Dermis microvascular lymphatic vessel endothelial cell (primary cell): ENCODE results near the gene AKAP5. TPM values are rescaled to one million over a fixed set of nuclear protein-coding genes. Genes with fewer than 3 reads are reported as not detected.

Experiments
- total RNA-seq: library from RNA; depleted of rRNA; stranded (reverse); fragments of >200 nt; gene quantifications from 2 replicates; pipeline ENCODE4 v1.2.1, GENCODE V29; 2014

AKAP5 gene
- total RNA-seq, 1 donor from 2014 or later = 0.13 TPM

Other genes starting within 250 kb of the AKAP5 start
- under 0.01 and 0.39 TPM in 2 replicates for gene ESR2, start 171.1 kb upstream of the AKAP5 start, total RNA-seq
- gene MTHFD1, start 77.1 kb upstream of the AKAP5 start, total RNA-seq = 36.0 and 48.3 TPM in 2 replicates
- 3.0 and 3.1 TPM in 2 replicates for gene ZBTB25, start 38.3 kb downstream of the AKAP5 start, total RNA-seq
- 33.4 and 40.8 TPM in 2 replicates for gene ZBTB1, start 39.3 kb downstream of the AKAP5 start, total RNA-seq
- gene HSPA2, start 75.2 kb downstream of the AKAP5 start, total RNA-seq = 3.3 and 6.3 TPM in 2 replicates
- gene PPP1R36, start 84.5 kb downstream of the AKAP5 start, total RNA-seq = 0.38 and 0.39 TPM in 2 replicates
- 5.4 and 11.0 TPM in 2 replicates for gene PLEKHG3, start 238.9 kb downstream of the AKAP5 start, total RNA-seq